NCI-H748 (cell line): ENCODE results near the gene ASB6.
A peak's percentile ranks its signal among the peaks of the same experiment; 100 is the strongest.
"Not testable (repeated sequence)": the region's sequence is repeated elsewhere in the genome, so short reads cannot be mapped to it uniquely, and the experiment has no call there.

Experiments used
- DNase-seq: peaks from one replicate; lab custom pipeline; 2025; ENCODE audit not compliant: unreplicated experiment; lab: John Stamatoyannopoulos, UW

ASB6 gene

DNA sequence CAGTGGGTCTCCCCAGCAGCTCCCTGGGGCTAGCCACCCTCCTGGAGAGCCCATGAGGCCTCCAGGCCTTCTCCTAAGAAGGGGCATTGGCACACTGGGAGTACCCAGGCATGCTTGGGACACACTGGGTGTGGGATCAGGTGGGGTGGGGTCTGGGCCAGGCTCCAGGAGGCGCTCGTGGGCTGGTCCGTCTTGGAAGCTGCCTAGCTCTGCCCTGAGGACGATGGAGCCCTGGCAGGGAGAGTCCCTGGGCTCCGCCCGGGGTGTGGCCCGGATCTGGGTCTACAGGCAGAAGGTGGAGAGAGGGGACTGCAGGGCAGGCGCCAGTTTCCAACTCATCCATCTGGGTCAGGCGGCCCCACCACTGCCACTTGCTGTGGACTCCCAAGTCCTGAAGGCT lies 25.9 kb upstream of the ASB6 start:
- no peak for DNase-seq

DNA sequence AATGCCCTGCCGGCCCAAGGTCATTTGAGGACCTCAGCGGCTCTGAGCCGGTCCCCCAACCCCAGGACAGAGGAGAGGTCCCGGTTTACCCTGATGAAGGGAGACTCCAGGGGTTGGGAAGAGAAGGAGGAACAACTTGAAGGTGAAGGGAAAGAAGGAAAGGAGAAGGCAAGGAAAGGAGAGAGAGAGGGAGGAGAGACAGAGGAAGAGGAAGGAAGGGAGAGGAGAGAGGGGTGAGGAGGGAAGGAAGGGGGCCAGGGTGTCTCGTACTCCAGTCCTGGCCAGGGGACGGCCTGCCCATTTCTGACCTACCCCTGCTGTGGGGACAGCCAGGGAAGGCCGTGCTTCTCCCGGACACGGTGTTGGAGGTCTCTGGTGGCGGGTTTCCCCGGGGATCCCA lies 25.4 kb upstream of the ASB6 start:
- no peak for DNase-seq

DNA sequence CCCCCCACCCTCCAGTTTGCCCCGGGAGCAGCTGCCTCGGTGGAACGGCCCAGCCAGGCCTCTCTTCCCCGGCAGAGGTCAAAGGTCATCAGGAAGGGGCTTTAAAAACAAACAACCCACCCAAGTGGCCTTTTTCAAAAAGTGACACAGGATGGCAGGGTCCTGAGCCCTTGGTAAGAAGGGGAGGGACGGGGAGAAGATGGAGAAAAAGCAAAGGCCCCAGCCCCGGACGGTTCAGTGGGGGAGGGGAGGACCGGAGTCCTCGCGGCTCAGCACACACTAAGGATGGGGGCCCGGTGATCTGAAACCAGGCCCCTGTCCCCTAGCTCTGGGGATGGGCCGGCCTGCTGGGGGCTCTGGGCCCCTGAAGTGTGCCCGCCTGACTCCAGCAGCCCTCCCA lies 24.6 kb upstream of the ASB6 start:
- DNase-seq: no peak

DNA sequence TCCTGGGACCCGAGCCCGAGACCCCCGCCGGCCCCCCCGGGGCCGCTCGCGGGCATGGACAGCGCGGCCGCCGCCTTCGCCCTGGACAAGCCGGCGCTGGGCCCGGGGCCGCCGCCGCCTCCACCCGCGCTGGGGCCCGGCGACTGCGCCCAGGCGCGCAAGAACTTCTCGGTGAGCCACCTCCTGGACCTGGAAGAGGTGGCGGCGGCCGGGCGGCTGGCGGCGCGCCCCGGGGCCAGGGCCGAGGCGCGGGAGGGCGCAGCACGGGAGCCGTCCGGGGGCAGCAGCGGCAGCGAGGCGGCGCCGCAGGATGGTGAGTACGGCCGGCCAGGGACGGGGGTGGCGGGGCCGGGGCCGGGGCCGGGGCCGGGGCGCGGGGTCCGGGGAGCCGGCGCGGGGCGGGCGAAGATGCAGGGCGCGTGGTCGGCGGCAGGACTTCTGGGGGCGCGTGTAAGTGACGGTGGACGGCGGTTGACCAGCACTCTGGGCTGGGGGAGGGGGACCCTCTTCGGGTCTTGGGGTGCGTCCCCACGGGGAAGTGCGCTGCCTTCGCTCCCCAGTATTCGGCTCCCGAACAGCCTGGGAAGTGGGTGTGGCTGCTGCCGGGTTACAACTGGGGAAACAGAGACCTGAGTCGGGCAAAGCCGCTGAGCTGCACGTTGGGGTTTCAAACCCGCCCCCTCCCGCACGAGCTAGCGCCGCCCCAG lies 24.0 kb upstream of the ASB6 start:
- DNase-seq: peak; percentile 46

DNA sequence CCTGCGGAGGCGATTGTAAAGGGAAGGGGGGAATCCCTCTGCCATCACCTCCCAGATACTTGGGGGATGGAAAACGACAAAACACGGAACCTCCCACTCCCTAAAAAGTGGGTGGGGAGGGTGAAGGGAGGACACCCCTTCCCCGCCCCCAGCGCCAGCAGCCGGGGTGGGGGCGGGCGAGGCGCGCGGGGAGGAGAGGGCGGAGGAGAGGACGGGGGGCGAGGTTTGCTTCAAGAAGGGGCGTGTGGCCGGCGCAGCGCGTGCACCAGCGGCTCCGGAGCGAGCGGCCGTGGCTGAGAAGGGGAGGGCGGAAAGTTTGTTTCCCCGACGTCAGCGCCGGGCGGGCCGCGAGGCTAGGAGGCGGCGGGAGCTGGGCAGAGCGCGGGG lies 23.4 kb upstream of the ASB6 start, which contains the start of gene PRRX2:
Gene PRRX2, plus strand, starts transcription at position 259 of the 387 bp plus-strand sequence. CDS start 221 bp downstream, outside the sequence.
- DNase-seq: peak; percentile 65

DNA sequence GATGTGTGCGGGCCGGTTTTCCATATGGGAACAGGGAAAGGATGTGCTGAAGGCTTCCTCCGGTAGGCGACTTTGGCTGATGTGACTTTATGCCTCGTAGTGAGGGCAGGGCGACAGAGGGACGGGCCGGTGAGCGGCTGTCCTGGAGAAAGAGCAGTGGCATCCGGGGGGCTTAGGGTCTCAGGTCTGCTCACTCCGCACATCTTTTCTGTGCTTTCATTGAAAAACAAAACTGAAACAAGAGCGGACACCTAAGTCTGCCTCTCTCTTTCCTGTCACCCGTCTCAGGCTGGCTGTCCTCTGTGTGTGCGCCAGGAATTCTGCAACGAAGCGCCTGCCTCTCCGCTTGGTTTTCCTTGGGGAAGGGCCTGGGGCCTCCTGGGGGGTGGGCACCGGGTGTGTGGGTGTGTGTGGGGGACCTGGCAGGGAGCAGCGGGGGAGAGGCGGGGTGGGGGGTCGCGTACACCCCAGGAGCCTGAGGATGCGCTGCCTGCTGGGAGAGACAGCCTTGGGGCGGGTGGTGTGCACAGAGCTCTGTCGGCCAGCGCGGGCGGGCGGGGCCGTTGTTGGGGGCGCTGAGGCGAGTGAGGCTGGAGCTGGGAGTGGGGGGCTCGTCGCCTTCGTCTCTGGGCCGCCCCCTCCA lies 22.9 kb upstream of the ASB6 start:
- peak; percentile 40 for DNase-seq

DNA sequence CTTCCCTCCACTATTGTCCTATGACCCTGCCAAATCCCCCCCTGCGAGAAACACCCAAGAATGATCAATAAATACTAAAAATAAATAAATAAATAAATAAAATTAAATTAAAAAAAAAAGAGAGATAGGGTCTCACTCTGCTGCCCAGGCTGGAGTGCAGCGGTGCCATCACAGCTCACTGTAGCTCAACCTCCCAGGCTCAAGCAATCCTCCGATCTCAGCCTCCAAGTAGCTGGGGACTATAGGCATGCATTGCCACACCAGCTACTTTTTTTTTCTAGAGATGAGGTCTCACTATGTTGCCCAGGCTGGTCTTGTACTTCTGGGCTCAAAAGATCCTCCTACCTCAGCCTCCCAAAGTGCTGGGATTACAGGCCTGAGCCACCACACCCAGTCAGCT lies 20.3 kb upstream of the ASB6 start:
- DNase-seq: not testable (repeated sequence)

DNA sequence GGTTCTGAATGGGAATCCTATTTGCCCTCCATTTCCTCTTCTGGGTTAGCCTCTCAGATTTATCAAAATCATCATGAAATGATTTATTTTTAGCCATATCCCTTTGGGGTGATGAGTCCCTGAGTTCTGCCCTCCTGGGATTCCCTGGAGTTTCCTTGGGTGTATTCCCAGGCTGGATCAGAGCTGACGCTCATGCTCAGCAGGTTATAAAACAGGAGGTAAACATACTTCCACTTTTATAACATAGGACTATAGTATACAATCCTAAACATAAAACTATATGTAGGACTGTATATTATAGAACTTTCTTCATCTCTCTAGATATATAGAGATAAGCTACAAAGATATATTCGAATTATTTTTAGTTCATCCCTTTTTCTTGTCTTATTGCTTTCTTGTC lies 19.1 kb upstream of the ASB6 start:
- no peak for DNase-seq

DNA sequence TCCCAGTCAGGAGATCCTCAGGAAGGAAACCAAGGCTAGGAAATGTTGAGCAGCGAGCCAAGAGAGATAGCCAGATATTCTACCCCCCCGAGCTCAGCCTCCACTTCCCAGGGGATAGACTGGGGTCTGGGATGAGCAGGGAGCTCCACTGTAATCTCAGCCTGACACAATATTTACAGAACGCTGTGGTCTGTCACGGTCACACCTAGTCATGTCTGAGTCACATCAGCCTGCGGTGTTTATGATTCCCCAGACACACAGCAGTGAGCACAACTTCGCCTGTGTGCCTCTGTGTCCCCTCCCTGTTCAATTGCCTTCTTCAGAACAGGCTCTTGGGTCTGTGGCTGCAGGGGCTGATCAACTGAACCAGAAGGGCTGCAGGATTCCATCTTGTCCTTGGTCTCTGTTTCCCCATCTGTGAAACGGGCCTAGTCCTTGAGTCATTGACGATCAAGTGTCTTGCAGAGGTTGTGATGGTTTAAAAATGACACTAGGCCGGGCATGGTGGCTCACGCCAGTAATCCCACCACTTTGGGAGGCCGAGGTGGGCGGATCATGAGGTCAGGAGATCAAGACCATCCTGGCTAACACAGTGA lies 14.9 kb upstream of the ASB6 start:
- no peak for DNase-seq

DNA sequence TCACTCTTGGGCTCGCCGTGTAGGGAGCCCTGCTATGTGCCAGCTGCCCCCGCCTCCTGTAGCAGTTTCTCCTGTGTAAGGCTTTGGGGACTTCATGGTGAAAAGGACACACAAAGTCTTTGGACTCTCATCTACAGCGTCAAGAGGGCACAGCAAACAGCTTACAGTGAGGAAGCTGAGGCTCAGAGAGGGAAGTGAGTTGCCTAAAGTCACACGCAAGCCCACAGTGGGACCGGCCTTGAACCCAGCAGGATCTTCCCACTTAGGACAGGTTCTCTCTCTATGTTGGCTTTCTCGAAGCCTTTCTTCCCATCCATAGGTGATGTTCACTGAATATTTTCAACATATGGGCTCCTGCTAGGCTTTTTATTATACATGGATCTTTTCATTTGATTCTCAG lies 13.7 kb upstream of the ASB6 start:
- no peak for DNase-seq

DNA sequence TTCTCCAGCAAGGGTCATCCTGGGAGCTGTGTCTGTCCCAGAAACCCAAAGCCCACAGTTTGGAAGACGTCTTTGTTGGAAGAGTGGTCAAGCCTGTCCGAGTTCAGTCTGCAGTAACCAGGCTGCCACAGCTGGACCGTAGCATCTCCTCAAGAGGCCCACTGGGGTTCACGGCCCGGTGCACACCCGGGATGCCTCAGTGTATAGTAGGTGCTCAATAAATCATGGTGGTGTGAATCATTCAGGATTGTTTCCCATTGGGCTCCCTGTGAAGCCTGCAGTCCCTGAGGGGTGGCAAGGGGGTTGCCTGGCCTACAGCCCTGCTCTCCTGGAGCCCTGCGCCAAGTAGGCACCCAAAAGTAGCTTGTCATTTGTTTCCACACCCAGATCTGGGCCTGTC lies 13.2 kb upstream of the ASB6 start:
- no peak for DNase-seq

DNA sequence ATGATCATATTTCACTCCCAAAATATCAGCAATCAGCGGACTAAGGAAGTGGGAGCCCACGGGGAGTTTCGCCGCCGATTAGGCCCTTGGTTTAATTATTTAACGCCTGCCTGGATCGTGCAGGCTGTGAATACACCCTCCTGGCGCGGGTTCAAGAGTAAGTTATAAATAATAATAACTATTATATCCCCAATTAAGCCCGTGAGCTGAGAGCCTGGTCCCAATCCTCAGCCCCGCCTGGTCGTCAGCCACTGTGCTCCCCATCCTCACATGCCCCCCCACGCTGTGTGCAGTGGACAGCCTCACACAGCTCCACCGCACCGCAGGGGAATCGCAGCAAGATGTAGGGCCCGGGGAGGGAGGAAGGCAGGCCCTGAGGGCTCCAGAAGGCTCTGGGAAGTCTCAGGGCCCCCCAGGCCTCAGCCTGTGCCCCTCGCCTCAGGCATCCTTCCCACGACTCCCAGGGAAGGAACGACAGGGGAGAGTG lies 12.6 kb upstream of the ASB6 start:
- DNase-seq: no peak

DNA sequence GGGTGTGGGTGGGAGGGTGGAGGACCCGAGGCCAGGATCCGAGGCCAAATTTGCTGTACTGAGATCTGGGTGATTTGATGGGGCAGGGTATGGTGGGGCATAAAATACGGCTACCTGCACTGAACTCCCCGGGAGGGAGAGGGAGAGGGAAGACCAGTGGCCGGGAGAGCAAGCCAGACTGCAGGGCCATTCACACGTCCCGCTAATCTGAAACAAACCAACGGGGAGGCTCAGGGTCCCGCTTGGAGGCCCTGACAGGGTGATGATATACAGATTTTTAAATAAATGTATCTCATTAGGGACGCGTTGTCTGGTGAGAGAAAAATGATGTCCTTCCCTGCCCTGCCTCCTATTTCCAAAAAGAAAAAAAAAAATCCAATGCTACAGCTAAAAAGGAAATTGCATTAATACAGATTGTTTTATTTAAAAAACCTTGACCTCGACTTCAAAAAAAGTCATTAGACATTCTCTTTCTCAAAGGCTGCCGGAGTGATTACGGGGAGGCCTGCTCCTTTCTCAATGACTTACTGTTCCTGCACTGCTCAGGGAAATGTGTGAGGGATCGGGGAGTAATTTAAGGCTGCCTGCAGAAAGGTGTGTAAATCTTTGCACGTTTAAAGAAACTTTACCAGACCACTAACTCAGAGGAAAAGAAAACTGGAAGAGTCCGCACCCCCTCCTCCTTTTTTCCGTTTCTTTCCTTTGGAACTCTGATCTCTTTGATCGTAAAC lies 12.0 kb upstream of the ASB6 start:
- no peak for DNase-seq

DNA sequence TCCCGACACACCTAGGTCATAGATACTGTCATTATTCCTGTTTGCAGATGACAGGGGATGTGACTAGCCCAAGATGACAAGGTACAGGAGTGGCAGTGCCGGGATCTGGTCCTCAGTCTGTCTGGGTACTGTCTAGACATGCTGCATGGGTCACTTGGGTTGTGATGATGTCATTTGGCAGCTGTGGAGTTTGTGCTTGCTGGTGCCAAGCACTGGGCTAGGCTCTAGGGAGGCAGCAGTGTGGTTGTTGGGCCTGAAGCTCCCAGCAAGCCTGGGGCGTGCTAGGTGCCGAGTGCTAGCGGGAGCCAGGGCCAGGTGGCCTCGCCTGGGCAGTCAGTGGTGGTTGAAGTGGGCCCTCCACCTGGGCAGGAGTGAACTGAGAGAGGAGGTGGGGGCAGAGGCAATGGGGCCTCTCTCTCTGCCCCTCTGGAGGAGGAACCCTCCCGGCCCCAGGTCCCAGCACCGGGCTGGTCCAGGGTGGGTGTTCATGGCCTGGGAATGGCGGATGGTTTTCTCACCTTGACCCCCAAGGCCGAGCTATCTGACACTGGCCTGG lies 8.8 kb upstream of the ASB6 start:
- DNase-seq: no peak

DNA sequence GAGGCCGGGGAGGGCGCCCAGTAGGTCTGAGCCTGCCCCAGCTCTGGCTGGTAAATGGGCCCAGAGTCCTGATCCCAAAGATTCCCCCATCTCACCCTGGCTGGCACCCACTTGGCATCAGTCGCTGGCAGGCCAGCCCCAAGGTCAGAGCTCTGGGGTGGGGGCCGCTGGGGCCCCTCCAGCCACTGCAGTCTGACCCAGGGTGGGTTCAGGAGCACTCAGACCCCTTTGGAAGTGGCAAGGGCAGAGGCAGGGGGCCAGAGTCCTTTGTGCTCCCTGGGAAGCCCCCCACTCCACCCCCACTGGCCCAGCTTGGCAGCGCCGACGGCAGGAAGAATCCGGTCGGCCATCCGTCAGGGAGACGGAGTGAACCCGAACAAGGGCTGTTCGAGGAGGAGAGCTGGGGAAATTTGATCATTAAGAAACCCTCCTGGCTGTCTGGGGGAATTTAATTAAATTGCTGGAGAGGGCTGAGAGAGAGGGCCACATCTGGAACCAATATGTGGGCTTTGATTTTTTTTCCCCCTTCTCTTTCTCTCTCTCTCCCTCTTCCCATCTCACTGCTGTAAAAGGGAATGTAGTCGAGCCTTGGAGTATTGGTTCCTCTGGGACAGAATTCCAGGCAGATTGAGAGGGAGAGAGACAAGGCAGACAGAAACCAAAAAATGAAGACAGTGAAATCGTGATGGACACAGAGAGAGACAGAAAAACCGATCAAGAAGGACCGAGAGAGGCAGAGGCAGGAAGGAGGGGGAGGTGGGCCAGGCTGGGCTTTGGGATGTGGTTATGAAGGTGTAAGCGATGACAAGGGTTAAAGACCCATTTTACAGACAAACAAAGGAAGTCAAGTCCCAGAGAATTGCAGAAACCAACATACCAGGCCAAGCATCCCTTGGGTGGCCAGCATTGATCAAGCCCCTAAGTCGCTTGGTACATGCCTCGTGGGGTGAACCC lies 8.1 kb upstream of the ASB6 start:
- no peak for DNase-seq

DNA sequence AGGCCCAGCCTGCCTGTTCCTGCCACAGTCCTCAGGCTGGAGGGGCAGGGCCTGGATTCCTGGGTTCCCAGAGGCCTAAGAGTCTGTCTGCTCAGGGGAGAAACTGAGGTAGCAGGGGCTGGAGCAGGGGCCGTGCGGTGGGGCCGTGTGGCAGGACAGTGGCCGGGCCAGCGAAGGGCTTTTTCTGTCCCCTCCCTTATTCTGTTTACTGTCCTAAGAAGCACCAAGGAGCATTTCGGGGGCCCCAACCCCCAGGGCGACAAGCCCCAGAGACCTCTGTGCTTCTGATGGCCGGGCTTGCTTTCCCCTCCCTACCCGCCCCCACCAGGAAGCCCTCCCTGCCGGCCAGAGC lies 6.8 kb upstream of the ASB6 start:
- no peak for DNase-seq

DNA sequence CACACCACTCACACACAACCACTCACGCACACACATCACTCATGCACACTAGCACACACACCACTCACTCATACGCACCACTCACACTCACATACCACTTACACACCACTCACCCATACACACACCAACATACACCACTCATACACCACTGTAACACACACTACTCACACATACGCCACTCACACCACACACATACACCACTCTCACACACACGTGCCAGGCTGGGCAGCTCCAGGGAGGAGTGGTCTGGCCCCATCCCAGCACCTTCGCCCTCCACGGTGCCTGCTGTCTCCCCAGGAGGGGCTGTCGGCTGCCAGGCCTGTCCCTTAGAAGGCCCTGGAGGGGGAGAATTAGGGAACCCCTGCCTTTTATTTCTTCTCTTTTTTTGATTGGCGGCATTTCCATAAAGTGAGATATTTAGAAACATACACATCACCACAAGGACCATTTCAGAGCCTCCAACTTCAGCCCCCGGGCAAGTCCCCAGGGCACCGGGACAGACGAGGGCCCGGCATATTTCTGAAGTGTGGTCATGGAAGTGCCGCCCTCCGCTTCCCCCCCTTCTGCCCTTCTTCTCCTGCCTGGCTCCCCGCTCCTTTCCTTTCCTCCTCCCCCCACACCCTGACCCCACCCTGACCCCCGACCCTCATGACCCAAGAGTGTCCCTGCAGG lies 6.3 kb upstream of the ASB6 start:
- DNase-seq: no peak

DNA sequence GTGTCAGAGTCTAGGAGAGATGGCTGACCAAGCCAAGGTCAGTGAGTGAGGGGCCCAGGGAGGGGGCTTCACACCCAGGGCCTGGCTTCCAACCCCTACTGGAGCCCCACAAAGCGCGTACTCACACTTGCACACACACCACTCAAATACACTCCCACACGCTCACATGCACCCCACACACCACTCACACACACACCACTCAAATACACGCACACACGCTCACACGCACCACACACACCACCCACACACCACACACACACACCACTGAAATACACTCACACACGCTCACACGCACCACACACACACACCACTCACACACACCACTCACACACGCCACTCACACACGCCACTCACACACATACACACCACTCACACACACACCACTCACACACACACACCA lies 5.7 kb upstream of the ASB6 start:
- DNase-seq: no peak

DNA sequence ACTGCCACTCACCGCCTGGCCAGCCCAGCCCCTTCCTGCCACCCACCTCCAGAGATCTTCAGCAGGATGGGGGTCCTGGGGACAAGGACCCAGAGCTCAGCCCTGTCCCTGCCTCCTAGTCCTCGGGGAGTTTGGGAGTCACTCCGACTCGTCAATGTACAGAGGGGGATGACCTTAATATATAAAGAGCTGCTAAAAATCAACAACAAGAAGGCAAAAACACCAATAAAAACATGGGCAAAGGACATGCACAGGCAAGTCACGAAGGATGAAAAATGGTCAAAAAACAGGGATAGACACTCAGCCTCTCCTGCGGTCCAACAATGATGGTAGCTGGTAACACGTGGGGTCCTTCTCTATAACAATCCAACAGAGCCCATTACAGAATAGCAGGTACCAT lies 4.7 kb upstream of the ASB6 start:
- no peak for DNase-seq

DNA sequence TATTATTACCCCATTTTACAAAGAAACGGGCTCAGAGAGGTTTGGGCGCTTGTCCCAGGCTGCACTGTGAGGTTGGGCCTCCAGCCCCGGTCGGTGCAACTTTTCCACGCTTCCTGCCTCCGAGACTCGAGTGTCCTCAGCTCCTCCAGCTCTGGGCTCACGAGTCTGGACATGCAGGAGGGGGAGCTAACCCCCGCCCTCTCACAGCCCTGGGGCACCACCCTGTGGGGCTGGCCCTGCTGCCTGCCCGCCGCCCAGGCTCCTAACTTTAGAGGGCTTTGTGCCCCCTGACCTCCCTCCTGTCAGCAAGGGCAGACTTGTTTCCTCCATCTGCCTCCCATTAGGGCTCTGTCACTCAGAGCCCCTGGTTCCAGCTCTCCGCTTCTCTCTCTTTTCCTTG lies 4.3 kb upstream of the ASB6 start:
- DNase-seq: no peak
